Subcutaneous adipose tissue (tissue), 4 donors: ENCODE measurements around the gene FKBP1C. TPM values are rescaled to one million over a fixed set of nuclear protein-coding genes. Genes with fewer than 3 reads are reported as not detected.

Source experiments
- CTCF ChIP-seq: fragments of 450-650 bp; IDR thresholded peaks from one replicate; pipeline ENCODE4 v1.5.1; 2016; ENCODE audit warnings: low read depth, mild to moderate bottlenecking, control low read depth, antibody characterized with exemption, moderate library complexity
- small RNA-seq: library from RNA; depleted of rRNA; stranded (forward); fragments of <200 nt; gene quantifications from one replicate; pipeline ENCODE3, GENCODE V24; 2016
- total RNA-seq, 4 donors: library from RNA; depleted of rRNA; stranded (reverse); fragments of >200 nt; gene quantifications; one replicate each; pipeline ENCODE4 v1.1.0, GENCODE V29; 2016

Gene FKBP1C
- total RNA-seq, 4 donors from 2014 or later, result 0.22 to 1.2 (median 0.82) TPM; not detected in 1

GRCh38 chr6:63249875-63250482 lies 38.7 kb downstream of the FKBP1C start:
- no peak for TF ChIP-seq CTCF

DNA sequence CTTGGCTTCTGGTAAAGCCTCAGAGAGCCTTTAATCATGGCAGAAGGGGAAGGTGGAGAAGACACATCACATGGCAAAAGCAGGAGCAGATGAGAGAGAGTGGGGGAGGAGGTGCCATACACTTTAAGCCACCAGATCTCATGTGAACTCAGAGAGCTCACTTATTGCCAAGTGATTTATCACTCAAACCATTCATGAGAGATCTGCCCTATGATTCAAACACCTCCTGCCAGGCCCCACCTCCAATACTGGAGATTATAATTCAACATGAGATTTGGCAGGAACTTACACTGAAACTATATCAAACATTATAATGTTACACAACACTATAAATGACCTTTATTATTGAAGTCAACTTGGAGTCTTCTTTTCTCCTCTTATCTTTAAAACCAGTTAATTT lies 47.9 kb downstream of the FKBP1C start:
- TF ChIP-seq CTCF, result no peak

GRCh38 chr6:63261820-63262219 lies 50.6 kb downstream of the FKBP1C start:
- no peak for TF ChIP-seq CTCF

Small RNA genes within 50 kb of the gene (small RNA-seq; reads per million reads assigned to genes)
- not detected for gene SPTLC1P3

Other genes with a start within 250 kb of the FKBP1C start
- not detected for gene LGSN, start 108.5 kb downstream of the FKBP1C start, total RNA-seq